NCI-H748 (cell line): Measurements from ENCODE around the gene ALDH1L2.

Experiments used
- DNase-seq: peaks from one replicate; lab custom pipeline; 2025; ENCODE audit not compliant: unreplicated experiment; lab: John Stamatoyannopoulos, UW

Gene ALDH1L2

GRCh38 chr12:105083551-105084105, 630 bp downstream of the ALDH1L2 start:
- peak; percentile 46 for DNase-seq

DNA sequence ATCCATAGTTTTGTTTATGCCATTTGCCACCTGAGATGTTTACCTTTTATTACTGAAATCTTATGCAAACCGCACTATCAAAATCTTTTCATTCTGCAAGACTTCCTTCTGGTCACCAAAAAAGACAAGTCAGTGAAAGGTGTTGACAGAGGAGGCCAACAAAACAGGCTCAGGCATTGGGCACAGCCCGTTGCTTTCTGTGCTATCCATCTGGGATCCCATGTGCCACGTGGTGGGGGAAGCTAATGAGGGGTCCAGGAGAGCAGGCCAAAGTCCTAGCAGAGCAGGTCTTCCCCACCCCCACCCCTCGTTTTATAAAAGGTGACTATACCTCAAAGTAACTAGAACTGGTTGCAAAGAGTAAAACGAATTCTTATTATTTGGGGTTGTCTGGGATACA, 1.2 kb downstream of the ALDH1L2 start:
- no peak for DNase-seq

GRCh38 chr12:105078712-105079570, 5.3 kb downstream of the ALDH1L2 start:
- DNase-seq: peak; percentile 70

- no peak for DNase-seq
Observed at GRCh38 chr12:105077435-105077834, 6.8 kb downstream of the ALDH1L2 start.

DNA sequence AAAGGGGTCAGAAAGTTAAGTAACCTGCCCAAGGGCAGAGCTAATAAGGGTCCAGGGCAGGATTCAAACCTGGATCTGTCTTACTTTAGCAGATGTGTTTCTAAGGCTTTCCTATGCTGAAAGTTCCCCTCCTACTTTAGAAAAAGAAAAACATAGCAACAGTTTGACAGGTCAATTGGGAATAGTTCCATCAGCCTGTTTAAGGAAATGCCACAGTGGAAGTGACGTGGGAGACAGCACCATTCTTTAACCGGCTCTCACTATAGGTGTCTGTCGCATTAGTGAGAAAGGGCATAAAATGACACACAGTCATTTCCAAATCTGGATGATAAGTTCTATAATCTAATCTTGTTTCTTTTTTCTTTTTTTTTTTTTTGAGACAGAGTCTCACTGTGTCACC, 7.3 kb downstream of the ALDH1L2 start:
- DNase-seq: no peak

- no peak for DNase-seq
Observed at GRCh38 chr12:105076098-105076497, 8.2 kb downstream of the ALDH1L2 start.

GRCh38 chr12:105072888-105073488, 11.3 kb downstream of the ALDH1L2 start:
- no peak for DNase-seq

DNA sequence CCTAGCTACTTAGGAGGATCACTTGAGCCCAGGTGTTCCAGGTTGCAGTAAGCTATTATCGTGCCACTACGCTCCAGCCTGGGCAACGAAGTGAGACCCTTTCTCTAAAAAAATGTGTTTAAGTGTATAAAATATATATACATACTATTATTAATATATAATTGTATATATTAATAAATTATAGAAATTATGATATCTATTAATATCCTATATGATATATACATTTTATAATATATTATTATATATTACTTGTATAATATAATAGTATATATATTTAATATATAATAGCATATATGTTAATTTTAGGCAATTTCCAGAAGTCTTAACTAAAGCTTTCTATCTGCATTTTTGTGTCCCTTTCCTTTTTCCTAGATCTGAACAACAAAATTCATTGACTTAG, 12.3 kb downstream of the ALDH1L2 start:
- no peak for DNase-seq

- no peak for DNase-seq
Observed at GRCh38 chr12:105069936-105070702, 14.1 kb downstream of the ALDH1L2 start.

DNA sequence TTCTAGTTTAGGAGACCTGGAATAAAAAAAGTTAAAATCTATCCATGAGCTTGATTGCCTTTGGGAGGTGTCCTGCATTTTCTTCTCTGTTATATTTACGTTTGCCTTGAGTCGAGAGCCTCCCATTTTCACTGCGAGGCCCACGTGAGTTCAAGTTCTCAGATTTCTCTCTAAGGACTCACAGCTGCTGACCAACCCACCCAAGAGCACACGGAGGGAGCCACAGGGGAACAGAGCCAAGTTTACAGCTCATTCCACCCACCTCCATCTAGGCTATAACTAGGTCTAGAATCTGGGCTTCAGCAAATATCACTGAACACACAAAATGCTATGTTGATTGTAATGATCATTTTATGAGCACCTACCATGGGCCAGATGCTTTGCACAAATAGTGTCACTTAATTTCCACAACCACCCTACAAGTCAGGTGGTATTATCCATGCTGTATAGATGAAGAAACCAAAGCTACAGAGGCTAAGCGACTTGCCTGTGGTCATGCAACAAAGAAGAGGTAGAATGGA, 16.7 kb downstream of the ALDH1L2 start:
- no peak for DNase-seq

DNA sequence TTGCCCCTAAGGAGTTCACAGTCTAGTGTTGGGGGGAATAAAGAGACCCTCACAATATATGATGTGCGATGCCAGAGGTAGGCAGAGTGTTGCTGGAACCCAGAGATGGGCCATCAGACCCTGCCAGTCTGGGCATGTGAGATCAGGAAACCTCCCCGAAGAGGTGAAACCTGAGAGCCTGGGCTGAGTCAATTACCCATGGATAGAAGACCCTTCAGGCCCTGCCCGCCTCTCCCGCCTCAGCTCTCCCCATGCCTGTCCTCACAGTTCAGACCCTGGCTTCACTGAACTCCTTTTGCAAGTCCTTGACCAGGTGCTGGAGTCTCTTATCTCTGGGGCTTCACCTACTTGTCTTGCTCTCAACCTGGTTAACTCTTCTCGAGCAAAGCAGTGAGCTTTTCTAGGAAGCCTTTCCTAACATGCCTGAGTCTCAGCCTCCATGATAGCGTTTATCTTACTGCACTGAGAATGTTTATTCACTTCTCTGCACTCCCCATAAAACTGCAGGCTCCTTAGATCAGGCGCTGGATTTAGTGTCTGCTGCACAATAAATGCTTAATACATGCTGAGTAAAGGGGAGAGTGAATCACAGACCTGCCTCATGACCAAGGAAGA, 19.6 kb downstream of the ALDH1L2 start:
- DNase-seq: peak; percentile 12

GRCh38 chr12:105060715-105061378, 23.4 kb downstream of the ALDH1L2 start:
- DNase-seq: peak; percentile 23

- no peak for DNase-seq
Observed at GRCh38 chr12:105057174-105057573, 27.1 kb downstream of the ALDH1L2 start.

DNA sequence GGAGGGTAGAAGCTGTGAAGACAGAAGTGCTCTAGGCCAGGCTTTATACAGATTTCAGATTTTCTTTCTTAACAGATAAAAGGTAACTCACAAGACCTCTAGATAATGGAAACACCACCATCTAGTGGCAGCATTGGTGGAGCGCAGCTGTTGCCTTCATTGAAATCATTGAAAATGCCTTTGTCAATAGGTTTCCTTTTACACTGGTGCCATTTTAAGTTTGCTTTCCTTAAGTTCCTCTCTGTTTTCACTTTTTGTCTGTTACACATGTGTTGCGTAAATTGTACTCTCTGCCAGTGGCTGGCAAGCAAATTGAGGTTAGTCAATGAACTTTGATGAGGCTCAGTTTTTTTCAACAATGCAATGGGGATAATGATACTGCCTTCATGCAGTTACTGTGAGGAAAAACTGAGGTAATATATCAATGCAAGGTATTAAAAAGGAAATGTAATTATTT, 31.1 kb downstream of the ALDH1L2 start:
- DNase-seq: peak; percentile 78

DNA sequence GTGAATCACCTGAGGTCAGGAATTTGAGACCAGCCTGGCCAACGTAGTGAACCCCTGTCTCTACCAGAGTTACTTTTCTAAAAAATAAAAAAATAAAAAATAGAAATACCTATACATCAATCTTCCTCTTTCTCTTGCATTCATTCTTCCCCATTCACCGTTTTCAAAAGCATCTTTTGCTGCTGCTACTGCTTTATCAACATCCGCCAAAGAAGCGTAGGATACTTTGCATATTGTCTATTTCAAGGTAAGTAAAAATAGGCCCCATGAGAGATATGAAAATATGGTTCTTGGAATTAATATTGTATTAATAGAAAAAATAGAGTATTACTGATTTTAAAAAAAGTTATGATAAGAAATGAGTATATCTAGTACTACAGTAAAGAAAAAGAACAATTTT, 32.3 kb downstream of the ALDH1L2 start:
- DNase-seq: no peak

GRCh38 chr12:105048315-105048714, 35.9 kb downstream of the ALDH1L2 start:
- no peak for DNase-seq

DNA sequence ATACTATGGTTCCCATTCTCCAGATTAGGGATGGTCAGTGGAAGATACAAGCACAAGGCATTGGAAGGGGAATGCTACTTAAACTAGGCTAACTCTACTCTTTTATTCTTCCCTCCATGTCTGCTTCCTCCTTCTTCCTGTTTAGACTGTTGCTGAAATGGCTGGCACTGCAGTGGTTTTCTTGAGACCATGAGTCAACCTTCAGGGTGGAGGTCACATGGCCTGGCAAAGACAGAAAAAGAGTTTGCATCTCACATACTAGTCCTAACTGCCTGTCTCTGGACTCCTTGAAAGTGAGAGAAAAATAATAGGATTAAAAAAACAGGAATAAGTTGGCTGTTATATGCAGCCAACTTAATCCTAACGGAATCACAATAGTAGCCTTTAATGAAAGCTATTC, 37.0 kb downstream of the ALDH1L2 start:
- no peak for DNase-seq

GRCh38 chr12:105041186-105041585, 43.1 kb downstream of the ALDH1L2 start:
- no peak for DNase-seq

DNA sequence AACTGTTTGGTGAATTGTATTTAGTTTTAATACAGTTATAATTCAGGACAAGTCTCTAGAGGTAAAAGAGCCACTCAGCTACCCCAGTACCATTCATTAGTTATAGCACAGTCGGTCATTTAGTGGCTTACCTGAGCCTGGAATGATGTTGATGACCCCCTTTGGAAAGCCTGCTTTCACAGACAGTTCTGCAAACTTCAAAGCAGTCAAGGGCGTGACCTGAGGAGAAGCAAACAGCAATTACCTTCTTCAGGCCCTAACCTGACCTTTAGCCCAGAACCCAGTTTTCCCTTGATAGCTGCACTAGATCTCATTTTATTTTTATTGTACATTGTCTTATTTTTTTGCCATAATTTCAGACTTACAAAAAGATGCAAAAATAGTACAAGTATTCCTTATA, 43.8 kb downstream of the ALDH1L2 start:
- no peak for DNase-seq

DNA sequence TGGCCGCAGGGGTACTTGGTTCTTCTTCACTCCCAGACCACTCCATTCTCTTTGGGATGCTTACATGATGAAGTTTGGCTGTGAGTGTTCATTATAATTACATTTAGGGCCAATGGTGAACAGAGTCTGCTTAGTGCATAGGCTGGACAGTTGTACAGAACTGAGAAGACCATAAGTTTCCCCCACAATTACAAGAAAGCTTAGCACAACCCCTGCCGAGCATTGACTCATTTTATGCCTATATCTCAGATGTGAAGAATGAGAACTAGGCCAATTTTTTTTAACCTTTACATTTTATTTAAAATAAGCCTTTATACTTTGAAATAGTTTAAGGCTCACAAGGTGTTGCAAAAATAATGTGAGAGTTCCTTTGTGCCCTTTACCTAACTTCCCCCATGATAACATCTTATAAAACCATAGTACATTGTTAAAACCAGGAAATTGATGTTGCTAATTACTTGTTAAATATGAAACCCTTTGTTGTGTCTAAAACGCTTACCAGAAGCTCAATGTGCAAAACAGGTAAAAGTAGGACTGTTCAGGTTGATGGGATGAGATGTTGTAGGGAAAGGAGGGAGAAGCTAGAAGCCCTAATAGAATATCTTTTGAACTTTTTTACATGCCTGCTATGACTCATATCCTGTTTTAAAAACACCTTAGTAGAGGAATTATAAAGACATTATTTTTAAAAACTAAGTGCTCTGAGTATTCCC, 47.2 kb downstream of the ALDH1L2 start:
- DNase-seq: no peak
